GM19193 (cell line): ENCODE measurements around the gene TBC1D22A.

Experiments used
- POLR2A ChIP-seq: IDR thresholded peaks from 4 replicates; pipeline ENCODE4 v1.6.1; 2011; ENCODE audit not compliant: insufficient read depth, insufficient read length; ENCODE audit errors: extremely low read depth

TBC1D22A gene

DNA sequence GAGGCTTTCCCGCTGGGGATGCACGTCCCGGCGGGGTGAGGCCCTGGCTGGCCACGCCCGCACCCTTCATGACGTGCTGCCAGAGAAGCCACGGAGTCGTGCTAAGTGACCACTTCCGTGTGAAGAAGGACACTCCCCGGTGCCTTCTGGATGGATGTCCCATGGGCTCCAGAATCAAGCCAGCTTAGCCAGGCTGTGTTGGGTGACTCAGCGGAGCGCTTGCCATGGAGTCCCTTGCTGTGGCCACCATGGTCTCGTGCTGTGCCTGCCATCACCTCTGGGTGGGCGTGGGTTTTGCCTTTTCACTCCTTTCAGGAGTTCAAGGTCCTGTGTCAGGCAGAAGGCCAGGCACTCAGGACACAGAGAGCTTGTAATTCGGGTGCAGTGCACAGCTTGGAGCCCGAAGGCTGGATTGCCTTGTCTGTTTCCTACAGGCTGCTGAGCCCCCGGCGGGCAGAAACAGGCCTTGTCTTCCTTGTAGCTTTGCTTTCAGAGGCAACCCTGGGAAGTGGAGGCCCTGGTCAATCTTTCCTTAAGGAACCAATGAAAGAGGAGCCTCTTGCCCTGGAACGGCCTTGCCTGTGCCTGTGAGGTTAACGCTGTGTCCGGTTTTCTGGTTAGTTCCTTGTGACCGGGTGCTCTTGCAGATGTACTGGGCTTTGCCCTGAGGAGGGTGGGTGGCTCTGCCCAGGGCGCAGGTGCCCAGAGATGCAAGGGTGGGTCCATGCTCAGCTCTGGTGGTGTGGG lies 268.6 kb downstream of the TBC1D22A start:
- no peak for TF ChIP-seq POLR2A

DNA sequence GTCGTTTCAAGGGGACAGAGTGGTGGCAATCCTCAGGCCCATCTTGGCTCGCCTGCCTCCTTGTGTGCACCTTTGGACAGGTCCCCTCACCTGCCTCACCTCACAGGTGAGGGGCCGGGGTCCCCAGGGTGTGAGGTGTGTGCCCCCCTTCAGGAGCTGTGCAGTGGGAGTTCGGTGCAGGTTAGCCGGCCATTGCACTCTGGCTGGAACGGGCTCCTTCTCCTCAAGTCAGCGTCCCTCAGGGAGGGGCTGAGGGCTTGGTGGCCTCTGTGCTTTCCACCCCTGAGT lies 269.1 kb downstream of the TBC1D22A start:
- no peak for TF ChIP-seq POLR2A

GRCh38 chr22:47032091-47032943 lies 269.9 kb downstream of the TBC1D22A start:
- no peak for TF ChIP-seq POLR2A

GRCh38 chr22:47032956-47033647 lies 270.7 kb downstream of the TBC1D22A start:
- no peak for TF ChIP-seq POLR2A

DNA sequence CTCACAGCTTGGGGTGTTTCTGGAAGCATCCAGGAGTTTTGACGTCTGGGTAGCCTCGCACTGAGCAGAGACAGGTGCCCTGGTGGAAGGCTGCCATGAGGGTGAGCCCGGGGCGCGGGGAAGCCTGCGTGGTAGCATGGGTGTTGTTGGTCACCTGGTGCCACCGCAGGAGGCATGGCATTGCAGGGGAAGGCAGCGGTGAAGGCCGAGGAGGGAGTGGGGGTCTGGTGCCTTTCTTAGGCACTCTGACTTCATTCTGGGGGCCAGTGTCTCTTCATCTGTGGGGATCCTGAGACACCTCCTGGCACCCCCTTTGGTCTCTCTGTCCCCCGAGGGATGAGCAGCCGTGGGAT lies 271.2 kb downstream of the TBC1D22A start:
- TF ChIP-seq POLR2A: no peak

- no peak for TF ChIP-seq POLR2A
Observed at GRCh38 chr22:47034076-47034808, 271.8 kb downstream of the TBC1D22A start.

GRCh38 chr22:47034905-47035419 lies 272.5 kb downstream of the TBC1D22A start:
- no peak for TF ChIP-seq POLR2A

DNA sequence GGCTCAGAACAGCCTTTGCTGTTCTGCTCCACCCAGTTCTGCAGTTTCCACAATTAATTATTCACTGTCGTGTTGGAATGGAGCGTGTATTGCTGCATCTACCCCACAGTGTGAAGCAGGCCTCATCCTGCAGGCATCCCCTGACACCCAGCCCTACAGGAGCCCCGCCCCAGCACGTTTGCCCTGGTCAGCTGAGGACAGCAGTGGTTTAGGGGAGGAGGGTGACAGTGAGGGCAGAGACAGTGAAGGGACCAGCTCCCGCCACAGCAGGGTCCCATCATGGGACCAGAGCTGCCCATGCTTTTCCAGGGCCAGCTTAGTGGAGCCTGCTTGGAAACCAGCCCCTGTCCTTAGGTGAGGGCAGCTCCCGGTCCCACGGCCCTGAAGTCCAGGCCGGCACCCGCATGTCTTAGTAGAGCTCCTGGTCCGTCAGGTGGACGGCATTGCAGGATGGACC lies 273.0 kb downstream of the TBC1D22A start:
- TF ChIP-seq POLR2A: no peak

- TF ChIP-seq POLR2A: no peak
Observed at GRCh38 chr22:47036352-47036751, 273.9 kb downstream of the TBC1D22A start.

GRCh38 chr22:47036936-47037485 lies 274.6 kb downstream of the TBC1D22A start:
- no peak for TF ChIP-seq POLR2A

GRCh38 chr22:47038206-47038835 lies 275.9 kb downstream of the TBC1D22A start:
- no peak for TF ChIP-seq POLR2A

DNA sequence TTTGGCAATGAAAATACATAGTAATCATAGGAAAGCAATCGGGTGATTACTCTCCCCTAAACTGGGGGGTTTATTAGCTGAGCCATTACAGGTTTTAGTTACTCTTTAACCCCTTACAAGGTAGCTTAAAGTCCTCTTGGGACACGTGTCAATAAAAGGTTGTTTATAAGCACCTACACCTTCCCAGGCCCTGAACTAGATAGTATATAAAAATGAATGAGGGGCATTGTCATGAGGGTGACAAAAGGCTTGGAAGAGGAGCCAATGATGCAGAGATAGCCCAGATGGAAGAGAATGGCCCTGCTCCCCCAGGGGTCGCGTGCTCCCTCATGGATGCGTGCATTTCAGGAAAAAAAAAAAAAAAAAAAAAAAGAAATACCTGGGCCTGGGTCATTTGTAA lies 276.9 kb downstream of the TBC1D22A start:
- no peak for TF ChIP-seq POLR2A

DNA sequence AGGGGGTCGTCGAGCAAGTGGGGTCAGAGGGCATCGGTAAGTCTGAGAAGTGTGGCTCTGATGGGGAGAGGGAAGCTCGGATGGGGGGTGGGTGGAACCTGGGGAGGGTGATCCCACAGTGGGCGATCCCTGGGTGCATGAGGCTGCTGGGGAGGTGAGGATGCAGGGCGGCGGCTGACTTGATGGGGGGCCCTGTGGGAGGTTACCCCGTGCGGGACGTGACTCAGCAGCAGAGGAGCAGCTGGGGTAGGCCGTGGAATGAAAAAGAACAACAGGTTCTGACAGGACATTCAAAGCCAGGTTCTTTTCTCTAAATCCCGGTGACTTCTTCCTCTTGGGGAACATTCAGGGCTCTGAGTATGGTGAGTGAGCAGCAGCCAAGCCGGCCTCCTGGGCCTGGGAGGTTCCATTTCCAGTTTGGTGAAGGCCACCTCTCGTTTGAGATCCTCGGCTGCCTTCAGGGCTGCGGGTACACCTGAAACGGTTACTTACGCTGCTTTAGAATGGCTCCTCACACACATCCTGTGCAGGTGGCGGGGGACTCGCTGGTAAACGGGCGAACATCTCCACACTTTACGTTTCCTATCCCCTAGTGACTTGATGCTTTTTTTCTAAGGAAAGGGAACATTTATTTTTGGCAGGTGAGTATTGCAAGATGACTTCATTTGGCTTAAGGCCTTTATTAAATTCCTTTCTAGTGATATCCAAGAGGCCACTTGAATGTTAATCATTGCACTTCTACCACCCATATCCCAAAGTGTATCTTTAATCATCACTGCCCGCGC lies 278.2 kb downstream of the TBC1D22A start:
- TF ChIP-seq POLR2A: no peak

- no peak for TF ChIP-seq POLR2A
Observed at GRCh38 chr22:47041271-47042115, 279.0 kb downstream of the TBC1D22A start.
